ENCODE results near the gene GMPR.

DNA sequence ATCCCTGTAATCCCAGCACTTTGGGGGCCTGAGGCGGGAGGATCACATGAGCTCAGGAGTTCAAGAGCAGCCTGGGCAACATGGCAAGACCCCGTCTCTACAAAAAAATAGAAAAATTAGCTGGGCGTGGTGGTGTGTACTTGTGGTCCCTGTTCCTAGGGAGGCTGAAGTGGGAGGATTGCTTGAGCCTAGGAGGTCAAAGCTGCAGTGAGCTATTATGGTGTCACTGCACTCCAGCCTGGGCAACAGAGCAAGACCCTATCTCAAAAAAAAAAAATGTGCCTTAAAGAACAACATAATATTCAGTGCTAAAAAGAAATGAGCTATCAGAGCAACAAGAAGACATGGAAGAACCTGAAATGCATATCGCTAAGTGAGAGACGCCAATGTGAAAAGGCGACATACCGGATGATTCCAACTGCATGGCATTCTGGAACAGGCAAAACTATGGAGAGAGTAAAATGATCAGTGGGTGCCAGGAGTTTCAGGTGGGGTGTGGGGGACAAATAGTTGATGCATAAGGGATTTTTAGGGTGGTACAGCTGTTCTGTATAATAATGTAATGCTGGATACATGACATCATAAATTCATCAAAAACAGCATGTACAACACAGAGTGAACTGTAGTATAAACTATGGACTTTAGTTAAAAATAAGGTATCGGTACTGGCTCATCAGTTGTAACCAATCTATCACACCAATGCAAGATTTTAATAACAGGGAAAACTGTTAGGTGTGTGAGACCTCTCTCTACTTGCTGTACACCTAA is 80.8 kb downstream of the GMPR start:
- TF ChIP-seq, protein P1, sequence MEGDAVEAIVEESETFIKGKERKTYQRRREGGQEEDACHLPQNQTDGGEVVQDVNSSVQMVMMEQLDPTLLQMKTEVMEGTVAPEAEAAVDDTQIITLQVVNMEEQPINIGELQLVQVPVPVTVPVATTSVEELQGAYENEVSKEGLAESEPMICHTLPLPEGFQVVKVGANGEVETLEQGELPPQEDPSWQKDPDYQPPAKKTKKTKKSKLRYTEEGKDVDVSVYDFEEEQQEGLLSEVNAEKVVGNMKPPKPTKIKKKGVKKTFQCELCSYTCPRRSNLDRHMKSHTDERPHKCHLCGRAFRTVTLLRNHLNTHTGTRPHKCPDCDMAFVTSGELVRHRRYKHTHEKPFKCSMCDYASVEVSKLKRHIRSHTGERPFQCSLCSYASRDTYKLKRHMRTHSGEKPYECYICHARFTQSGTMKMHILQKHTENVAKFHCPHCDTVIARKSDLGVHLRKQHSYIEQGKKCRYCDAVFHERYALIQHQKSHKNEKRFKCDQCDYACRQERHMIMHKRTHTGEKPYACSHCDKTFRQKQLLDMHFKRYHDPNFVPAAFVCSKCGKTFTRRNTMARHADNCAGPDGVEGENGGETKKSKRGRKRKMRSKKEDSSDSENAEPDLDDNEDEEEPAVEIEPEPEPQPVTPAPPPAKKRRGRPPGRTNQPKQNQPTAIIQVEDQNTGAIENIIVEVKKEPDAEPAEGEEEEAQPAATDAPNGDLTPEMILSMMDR (IDR thresholded peaks at IDR 0.05; ENCODE audit: insufficient read depth, low read length, poor library complexity, severe bottlenecking) = no peak
- no peak for TF ChIP-seq EZH2phosphoT487 (conservative IDR thresholded peaks at IDR 0.05; ENCODE audit: low read length)

All from SU-DHL-6 (cell line).